Measurements from ENCODE around the gene PDZD8.
"Not testable (repeated sequence)": the region's sequence is repeated elsewhere in the genome, so short reads cannot be mapped to it uniquely, and the experiment has no call there.

The PDZD8 gene

GRCh38 chr10:117253908-117254307, 121.3 kb downstream of the PDZD8 start:
- DNase-seq: no peak

DNA sequence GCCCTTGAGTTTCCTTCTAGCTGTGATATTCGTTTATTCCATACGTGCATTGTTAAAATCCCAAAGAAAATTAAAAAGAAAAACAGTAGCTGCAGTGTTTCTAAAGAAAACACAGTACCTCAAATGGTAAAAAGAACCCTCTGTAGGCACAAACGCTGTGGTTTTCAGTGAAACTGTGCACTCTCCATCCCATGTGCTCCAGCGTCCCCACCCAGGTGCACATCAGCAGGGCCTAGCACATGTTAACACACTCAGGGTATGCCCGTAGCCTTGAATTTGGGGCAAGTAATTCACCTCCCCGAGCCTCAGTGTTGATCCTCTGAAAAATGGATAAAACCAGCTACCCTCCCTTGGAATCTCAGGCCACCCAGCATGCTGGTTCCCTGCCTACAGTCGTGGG, 124.8 kb downstream of the PDZD8 start:
- no peak for DNase-seq

DNA sequence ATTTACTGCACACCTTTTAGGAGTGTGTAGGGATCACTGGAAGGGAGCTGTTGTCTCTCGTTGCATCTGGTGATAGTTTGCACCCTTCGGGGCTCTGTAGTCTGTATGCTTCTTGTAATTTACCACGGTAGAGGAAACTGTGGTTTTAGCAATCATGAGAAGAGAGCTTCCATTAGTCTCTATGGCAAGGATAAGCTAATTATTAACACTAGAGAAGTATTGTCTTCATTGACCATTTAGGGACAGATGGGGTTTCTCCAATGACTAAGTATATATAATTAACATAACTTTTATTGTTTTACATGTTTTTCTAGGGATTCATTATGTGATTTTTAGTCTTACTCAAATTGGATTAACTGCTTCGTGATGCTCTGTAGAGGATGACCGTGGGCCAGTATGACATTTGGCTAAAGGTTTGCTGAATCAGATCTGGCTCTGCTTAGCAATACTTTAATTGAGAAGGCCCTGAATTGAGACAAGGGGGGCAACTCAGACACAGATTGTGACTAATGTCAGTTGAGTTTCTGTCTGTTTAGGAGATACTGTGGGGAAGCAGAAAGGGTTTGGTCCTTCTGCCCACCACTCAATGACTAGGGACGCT, 125.6 kb downstream of the PDZD8 start:
- no peak for DNase-seq

DNA sequence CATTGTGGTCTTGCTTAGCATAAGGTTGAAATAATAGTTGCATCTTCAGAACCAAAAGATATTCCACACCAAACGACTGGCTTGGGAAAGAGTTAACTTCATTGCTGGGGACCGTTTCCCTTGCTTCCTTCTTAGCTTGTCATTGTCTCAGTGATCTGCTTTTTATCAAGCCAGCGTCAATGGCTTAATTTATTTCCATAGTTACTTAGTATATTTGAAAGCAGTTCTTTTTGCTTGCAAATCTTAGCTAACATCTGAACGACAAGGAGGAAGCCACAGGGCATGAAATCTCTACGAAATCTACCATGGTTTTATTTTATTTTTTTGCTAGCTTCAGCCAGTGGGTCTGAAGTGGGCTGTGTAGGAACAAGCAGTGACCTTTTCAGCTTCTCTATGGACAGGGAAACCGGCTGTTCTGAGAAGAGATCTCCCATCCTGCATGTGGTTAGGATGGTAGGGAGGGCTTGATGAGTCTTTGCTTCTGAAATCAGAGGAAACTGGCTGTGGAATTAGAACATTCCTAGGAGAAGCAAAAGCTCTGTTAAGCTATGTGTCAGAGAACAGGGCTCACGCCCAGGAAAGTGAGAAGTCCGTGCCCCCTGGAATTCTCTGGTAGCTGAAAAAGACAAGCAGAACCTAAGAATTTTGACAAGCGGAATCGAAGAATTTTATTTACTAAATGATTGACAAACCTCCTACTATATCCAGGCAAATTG, 126.3 kb downstream of the PDZD8 start:
- DNase-seq: no peak

DNA sequence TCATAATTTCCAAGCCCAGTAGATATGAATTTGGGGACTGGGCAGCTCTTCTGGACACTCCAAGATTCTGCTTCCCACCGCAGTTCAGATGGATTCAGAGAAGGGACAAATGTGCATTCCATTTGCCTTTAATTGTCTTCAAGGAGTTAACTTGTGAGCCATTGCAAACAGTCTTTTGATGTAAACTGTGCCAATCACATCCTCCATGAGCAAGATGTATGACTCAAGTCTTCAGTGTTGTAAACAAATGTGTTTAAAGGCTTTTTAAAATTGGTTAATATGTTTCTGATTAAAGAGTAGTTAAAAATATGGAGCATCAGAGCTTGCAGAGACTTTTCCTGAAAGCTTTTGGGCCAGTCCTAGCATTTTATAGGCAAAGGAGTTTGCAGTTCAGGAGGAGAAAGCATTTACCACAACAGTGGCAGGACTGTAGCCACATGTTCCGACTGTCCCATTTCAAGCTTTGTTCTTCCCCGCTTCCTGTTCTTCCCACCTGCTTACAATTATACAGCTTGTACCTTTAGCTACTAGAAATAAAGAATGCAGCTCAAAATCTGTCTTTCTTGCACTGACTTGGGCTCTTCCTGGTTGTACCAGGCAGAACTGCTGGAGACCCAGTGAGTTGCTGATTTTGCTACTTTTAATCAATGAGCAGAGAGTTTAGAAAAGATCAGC, 128.1 kb downstream of the PDZD8 start:
- no peak for DNase-seq

DNA sequence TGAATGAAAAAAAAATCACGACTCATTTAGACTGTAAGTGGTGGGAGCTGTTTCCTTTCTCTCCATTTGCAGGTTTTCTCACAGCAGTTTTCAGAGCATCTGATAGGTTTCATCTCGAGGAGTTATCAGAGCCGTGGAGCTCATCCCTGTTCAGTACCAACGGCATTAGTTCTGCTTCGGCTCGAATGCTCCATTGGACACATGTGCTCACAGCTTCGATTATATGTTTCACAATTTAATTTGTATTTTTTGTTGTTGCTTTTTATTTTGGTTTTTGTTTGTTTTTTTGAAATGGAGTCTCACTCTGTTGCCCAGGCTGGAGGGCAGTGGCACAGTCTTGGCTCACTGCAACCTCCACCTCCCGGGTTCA, 132.8 kb downstream of the PDZD8 start:
- no peak for DNase-seq

DNA sequence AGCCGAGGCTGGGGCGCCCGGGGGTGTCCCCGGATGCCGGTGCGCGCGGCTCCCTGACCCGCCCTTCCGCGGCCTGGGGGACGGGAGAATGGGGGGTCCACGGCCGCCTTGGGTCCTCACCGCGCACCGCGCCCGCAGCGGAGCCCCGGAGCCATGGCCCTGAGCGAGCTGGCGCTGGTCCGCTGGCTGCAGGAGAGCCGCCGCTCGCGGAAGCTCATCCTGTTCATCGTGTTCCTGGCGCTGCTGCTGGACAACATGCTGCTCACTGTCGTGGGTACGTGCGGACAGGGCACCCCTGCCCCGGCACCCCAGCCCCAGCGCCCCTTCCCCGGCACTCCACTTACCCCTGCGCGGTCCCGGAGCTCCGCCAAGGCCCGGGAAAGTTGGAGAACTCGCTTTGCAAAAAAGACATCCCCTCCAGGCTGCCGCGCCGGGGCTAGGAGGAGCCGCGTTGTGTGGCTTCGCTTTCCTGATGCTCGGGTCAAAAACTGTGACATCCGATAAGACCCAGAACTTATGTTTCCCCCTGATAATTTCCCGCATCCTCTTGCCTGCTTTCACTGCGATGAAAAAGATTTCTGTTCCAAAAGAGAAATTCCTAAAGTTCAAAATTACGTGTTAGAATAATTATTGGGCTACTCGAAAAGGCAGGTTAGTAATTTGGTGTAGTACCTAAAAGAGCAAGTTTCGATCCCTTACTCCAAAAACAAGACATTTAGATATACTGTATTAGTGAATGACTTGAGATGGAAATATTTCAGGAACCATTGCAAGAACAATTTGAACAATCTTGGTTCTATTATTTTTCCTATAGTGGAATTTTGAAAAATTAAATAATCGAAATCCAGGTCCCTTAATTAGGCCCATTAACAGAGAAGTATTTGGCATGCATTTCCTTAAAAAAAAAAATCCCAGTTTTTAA, 133.4 kb downstream of the PDZD8 start:
- no peak for DNase-seq

DNA sequence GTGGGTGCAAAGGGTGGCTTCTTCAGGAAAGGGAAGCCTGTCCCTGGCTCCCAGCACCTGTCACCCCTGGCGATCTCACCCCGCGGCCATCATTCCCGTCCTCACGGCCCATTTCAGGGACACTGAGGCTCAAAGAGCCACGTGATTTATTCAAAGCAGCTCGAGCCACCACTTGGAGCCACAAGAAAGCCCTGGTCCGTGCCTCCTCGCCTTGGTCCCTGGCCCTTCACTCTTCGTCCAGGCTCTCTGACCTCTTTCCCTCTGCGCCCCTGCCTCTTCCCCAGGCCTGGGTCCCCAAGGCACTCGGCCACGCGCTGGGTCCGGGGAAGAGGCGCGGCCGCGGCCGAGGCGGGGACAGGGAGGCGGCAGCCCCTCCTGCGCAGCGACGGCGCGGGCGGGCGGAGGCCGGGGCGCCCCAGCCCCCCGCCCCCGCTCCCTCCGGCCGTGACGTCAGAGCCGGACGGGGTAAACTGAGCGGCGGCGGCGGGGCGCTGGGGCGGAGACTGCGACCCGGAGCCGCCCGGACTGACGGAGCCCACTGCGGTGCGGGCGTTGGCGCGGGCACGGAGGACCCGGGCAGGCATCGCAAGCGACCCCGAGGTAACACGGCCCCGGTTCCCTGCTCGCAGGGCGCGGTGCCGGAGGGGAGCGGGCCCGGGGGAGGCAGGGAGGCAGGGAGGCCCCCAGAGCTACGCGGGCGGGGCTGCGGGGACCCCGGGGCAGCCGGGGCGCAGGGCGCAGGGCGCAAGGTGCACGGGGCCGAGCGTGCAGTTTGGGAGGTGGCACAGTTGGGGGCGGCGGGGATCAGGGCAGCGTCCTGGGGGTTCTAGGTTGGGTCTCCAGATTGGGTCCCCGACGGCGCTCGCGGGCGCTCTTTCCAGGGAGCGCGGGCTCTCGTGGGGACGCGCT, 134.4 kb downstream of the PDZD8 start, which contains the start of gene SLC18A2:
Gene SLC18A2 (plus strand): TSS at position 494 of the 909 bp plus-strand sequence. CDS start 580 bp downstream, outside the sequence.
- DNase-seq: no peak

- no peak for DNase-seq
Observed at GRCh38 chr10:117239721-117240620, 135.3 kb downstream of the PDZD8 start.

DNA sequence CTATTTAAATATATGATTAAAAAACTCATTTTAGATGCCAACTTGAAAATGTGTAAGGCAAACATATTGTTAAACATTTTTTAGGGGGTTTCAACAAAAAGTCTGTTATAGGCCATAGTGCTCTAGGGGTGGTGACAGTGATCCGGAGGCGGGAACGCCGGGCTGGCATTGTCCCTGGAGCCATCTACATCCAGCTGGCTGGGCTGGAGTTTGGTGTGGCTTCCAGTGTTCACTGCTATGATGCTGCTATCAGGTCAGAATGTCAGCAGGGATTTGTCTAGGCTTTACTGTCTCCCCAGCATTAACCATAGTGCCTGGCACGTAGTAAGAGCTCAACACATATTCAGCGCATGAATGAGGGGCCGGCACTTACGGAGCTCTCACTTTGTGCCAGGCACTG, 136.2 kb downstream of the PDZD8 start:
- no peak for DNase-seq

DNA sequence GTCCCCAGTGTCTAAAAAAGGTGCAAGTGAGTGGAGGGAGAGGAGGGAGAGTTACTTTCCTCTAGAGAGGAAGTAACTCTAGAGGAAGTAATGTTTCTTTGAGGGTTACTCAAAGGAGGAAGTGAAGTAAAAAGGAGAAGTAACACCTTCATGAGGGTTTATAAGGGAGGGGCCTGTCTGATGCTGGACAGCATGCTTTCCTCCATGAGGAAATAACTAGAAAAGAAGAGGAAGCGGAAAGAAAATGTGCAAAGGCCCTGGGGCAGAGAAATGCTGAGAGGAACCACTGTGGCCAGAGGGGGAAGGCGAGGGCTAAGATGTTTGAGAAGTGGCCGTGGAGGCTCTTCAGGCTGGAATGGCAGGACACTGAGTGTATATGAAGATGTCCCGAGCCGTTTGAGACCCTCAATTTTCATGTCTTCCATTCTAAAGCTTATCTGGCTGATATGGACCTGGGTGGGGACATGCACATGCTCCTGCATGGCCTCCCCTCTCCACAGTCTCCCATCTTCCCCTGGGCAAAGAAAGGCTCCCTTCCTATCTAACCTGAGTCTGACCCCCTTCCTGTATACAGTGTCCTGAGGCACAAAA, 137.7 kb downstream of the PDZD8 start:
- no peak for DNase-seq

- not testable (repeated sequence) for DNase-seq
Observed at GRCh38 chr10:117230107-117230506, 145.1 kb downstream of the PDZD8 start.

DNA sequence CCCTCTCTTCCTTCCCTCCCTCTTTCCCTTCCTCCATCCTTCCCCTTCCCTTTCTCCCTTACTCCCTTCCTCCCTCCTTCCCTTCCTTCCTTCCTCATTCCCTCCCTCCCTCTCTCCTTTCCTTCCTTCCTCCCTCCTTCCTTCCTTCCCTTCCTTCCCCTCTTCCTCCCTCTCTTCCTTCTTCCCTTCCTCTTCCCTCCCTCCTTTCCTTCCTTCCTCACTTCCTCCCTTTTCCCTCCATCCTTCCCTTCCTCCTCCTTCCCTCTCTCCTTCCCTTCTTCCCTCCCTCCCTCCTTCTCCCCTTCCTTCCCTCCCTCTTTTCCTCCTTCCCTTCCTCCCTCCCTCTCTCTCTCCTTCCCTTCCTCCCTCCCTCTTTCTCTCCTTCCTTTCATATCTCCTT, 147.0 kb downstream of the PDZD8 start:
- DNase-seq: no peak

All from NCI-H2107 (cell line).